NCI-H526 treated with DMSO at 0.1 percent for 48 hours (cell line): ENCODE measurements around the gene CPEB3.
"Not testable (repeated sequence)": the region's sequence is repeated elsewhere in the genome, so short reads cannot be mapped to it uniquely, and the experiment has no call there.

Experiments used
- DNase-seq: peaks from one replicate; lab custom pipeline; 2025; lab: John Stamatoyannopoulos, UW

CPEB3 gene

DNA sequence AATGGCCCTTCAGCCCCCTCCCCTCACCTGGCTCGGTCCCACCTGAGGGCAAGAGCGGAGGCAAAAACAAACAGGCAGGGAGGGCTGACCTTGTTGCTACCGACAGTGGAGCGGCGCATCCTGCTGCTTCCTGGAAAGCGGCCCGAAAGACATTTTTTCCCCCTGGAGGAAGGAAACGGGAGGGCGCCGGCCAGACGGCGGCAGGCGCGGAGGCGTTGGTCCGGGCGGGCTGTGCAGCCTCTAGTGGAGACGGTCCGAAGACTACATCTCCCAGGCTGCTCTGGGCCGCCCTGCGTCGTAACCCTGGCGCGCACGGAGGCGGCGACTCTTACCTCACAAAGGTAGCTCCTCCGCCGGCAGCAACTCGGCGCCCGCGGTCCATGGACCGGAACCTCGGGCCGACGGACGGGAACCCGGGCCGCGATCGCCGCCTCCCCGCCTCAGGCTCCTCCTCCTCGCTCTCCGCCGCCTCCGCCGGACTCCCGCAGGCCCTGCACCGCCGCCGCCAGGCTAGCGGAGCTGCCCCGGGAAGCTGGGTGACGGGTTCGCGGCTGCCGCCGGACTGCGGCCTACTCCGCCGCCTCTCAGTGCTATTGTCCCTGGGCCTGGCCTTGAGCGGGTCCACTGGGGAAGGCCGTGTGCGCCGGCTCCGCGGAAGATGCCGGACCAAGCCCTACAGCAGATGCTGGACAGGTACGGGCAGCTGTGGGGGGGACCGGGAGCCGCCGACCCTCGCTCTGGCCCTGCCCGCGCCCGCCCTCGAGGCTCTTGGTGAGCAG is at the start of gene CPEB3, which contains the start of gene MARCHF5:
Gene CPEB3 (minus strand): TSS at position 242 of the 779 bp plus-strand sequence. CDS start 50,728 bp downstream, outside the sequence.
Gene MARCHF5 (plus strand): TSS at position 331 of the 779 bp plus-strand sequence. CDS start 328 bp downstream, at position 659.
- DNase-seq: peak; percentile 85

DNA sequence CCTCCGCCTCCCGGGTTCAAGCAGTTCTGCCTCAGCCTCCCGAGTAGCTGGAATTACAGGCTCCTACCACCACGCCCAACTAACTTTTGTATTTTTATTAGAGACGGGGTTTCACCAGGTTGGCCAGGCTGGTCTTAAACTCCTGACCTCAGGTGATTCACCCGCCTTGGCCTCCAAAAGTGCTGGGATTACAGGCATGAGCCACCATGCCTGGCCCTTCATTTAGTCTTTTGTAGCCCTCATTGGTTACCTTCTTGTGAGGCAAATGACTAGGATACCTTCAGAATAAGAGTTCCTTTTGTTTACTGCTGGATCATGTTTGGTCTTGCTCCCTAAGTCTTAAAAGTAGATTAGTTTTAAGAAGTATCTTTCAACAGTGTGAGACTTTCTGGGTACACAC is 39.0 kb upstream of the CPEB3 start:
- DNase-seq: not testable (repeated sequence)

DNA sequence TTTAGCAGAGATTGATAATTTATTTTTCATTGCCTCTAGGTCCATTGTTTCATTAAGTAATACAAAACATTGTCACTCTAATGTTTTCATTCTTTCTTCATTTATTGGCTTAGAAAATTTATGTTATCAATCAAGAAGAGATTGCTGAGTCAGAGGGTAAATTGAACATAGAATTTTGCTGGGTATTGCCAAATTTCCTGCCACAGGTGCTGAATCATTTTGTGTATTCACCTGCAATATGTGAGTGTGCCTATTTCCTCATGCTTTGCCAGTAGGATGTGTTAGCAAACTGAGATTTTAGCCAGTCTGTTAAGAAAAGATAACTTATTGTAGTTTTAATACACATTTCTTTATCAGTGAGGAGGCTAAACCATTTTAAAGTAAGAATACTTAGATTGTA is 38.1 kb upstream of the CPEB3 start:
- no peak for DNase-seq

DNA sequence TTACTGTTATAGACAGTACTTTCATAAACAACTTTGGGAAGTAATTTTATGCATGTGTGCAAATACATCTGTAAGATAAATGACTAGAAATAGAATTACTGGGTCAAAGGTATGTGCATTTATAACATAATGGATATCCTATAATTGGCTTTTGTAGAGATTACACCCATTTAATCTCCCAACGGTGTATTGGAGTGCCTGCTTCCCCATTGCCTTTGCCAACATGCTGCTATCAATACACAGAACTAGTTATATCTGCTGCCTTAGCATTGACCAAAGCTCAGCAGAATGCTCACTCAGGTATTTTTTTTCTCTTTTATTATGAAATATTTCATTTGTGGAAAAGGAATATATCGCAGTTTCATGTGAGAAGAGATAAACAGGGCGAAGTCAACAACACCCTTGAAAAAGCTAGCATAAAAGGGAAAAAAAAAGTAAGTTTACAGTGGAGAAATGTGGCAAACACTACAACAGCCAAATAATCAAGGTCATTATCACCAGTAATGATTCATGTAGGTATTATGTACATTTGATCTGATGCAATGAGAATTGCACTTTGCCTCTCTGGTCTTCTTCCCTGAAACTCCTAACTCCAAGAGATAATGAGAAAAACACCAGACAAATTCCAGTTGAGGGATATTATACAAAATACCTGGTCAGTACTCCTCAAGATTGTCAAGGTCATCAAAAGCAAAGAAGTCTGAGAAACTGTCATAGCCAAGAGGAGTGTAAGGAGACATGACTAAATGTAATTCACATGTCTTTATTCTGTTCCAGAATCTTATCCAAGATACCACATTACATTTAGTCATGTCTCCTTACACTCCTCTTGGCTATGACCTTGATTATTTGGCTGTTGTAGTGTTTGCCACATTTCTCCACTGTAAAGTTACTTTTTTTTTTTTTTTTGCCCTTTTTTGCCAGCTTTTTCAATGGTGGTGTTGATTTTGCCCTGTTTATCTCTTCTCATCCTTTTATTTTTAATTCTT is 36.9 kb upstream of the CPEB3 start:
- DNase-seq: no peak

DNA sequence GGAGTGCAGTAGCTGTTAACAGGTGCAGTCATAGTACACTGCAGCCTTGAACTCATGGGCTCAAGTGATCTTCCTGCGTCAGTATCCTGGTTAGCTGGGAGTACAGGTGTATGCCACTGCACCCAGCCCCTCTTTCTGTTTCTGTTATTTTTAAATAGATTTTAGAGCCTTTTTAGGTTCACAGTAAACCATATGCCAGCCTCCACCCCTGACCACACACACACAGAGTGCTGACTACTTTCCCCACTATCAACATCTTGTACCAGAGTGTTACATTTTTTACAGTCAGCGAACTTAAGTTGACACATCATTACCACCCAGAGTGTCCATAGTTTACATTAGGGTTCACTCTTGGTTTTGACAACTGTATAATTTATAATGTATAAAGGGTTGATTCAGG is 32.2 kb upstream of the CPEB3 start:
- no peak for DNase-seq

DNA sequence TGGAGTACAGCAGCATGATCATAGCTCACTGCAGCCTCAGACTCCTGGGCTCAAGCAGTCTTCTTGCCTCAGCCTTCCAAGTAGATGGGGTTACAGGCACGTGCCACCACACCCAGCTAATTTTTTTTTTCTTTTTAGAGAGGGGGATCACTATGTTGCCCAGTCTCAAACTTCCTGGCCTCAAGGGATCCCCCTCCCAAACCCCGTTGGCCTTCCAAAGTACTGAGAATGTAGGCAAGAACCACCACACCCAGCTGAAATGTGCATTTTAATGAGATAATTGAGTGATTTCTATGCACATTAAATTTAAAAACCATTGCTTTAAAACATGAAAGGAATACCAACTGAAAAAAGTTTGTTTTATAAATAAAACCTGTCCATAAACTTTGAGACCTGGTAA is 25.7 kb upstream of the CPEB3 start:
- DNase-seq: no peak

DNA sequence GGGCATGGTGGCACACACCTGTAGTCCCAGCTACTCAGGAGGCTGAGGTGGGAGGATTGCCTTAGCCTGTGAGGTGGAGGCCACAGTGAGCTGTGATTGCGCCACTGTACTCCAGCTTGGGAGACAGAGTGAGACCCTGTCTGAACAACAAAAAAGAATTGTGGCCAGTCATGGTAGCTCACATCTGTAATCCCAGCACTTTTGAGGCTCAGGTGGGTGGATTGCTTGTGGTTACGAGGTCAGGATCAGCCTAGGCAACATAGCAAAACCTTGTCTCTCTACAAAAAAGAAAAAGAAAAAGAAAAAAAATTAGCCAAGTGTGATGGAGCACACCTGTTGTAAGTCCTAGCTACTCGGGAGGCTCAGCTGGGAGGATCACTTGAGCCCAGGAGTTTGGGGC is 22.9 kb upstream of the CPEB3 start:
- DNase-seq: no peak

DNA sequence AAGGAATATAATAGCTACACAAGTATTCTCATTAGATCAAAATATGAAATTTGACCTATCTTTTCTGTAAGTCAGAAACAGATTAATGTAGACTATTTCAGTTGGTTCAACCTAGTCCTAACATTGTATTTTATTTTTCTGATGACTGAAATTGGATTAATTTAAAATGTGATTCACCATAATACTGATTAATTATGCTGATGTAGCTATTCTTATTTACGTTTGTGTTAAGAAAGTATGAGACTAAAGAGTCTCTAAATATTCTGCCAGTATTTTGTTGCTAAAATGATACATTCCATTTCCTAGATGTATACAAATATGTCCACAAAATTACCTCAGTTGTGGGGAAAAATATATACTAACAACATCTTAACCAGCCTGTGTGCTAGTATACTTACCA is 18.4 kb upstream of the CPEB3 start:
- no peak for DNase-seq

DNA sequence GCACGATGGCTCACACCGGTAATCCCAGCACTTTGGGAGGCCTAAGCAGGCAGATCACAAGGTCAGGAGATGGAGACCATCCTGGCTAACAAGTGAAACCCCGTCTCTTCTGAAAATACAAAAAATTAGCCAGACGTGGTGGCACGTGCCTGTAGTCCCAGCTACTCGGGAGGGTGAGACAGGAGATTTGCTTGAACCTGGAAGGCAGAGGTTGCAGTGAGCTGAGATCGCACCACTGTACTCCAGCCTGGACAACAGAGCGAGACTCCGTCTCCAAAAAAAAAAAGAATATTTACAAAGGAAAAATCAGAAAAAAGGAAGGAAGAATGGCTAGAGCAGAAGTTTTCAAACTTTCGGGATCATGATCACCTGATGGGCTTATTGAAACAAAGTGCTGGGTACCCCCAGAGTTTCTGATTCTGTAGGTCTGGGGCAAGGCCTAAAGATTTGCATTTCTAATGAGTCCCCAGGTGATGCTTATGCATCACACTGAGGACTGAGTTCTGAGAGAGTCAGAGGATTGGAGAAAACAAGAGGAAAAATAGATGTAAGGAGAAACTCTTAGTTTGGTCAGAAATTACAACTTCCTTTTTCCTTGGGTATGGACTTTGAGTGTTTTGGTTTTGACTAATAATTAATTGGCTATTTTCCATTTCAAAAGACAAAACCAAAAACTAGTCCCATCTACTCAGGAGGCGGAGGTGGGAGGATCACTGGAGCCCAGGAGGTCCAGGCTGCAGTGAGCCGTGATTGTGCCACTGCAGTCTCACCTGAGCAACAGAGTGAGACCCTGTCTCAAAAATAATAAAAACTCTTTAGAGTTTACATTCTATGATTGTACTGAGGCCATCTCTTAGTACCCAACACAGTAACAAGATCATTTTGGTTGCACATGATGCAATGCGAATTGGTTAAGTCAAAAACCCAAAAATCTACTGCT is 14.5 kb upstream of the CPEB3 start:
- no peak for DNase-seq

DNA sequence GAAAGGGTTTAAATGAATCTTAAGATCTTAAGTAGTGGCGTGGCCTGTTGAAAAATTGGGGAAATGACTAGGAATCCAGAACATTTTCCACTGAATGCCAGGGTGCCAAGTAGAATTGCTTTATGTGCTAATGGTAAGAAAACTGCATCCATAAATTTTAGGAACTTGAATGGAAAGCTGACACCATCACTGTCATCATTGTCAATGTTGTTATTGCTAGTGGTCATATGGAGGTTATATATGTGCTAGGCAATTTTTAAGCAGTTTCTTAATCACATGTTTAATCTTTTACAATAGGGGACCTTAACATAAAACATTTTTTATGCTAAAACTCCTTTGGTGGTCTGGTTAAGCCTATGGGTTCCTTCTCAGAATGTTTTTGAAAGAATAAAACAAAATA is 13.2 kb upstream of the CPEB3 start:
- DNase-seq: no peak

DNA sequence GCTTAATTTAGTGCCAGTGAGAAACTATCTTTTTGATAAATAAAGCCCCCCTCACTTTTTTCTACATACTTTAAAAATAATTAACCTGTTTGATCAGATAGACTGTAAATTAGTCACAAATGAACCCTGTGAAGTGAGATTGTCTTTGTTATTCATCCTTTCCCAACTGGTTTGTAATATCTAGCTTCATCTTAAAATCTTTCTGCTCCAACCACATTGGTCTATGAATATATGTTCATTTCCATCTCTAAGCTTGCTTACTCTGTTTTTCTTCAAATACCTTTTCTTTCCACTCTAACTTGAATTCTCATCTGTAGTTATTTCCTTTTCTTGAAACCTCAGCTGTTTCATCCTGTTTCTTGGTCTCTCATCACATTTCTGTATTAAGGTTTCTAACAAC is 12.2 kb upstream of the CPEB3 start:
- no peak for DNase-seq

DNA sequence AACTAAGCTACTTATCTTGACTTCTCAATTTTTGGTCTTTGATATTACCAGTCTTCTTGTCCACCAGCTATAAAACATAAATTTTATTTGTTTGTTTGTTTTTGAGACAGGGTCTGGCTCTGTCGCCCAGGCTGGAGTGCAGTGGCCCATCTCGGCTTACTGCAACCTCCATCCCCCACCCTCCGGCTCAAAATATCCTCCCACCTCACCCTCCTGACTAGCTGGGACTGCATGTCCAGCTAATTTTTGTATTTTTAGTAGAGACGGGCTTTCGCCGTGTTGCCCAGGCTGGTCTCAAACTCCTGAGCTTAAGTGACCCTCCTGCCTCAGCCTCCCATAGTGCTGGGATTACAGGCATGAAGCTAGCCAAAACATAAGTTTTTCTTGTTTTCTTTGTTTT is 7.6 kb upstream of the CPEB3 start:
- DNase-seq: no peak

DNA sequence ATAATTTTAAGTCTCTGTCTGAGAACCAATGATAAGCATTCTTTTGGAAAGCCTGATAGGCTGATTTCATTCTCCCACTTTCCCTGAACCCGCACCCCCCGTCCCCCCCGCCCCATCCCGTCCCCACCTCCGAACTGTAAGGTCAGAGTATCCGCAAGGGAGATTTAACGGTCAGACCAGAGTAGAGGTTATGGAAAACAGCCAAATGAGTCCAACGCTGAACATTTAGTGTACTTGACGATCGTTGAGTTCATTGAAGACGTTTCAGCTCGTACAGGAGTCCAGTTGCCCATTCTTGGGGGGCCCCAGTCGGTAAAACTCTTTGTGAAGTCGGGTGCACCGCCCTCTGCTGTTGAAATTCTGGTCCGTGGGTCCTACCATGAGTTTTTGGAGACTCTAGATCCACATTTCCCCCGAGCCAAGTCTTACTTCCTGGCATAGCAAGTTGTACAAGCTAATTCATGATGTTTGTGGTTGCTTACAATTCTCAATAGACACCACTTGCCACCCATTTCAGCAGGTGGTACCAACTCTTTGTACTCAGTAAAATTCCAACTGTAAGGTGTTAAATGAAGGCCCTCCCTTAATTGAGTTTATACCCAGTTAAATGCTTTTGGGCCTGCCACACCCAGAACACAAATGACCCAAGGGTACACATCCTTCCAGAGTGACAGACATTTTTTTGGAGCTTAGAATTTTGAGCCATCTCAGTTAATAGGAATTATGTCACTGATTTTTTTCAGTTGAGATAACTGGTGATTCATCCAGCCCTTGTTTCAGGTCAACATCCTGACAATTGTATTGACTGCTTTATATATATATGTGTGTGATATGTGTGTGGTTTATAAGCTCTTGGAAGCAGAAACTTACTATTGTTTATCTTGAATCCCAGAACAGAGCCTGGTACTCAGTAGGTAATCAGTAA is 1.3 kb upstream of the CPEB3 start:
- peak; percentile 3 for DNase-seq

DNA sequence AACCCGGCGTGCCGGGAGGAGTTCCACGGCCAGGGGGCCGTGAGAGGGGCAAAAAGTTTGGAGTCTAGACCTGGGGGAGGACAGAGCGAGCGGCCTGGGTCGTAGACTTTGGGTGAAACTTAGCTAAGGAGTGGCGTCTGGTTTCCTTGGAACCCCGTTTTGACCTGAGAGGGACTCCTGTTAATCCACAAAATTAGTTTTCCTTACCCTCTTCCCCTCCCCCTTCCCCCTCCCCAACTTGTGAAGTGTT is 663 bp upstream of the CPEB3 start:
- DNase-seq: no peak

DNA sequence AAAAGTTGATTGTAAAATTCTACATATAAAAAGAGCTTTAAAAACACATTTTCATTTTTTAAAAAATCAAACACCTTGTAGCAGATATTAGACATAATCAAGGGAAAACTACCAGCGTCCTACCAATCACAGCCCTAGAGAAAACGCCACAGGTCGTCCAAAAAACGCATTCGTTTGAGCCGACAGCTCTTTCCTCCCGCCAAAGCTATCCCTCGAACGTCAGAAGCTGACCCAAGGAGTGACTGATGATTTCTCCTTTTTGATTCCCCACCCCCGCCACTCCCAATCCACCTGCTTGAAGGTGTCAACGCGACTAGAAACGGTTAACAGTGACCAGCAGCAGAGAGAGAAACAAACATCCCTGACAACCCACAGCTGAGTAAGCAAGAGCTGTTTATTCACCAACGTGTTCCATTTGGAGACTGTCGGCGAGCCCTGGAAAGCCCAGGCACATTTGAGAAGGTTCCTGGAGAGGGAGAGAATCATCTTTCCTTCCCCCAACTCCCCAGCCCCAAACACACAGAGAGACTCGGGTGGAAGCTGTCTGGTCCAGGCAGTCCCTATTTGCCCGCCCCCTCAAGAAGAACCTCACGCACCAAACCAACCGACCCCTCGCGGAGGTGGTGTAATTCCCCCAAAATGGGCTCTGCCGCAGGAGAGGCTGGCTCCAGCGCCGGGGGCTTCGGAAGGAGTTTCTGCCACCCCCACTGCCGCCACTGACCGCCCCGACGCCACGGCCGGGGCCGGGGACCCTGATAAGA is 622 bp downstream of the CPEB3 start:
- DNase-seq: peak; percentile 56

DNA sequence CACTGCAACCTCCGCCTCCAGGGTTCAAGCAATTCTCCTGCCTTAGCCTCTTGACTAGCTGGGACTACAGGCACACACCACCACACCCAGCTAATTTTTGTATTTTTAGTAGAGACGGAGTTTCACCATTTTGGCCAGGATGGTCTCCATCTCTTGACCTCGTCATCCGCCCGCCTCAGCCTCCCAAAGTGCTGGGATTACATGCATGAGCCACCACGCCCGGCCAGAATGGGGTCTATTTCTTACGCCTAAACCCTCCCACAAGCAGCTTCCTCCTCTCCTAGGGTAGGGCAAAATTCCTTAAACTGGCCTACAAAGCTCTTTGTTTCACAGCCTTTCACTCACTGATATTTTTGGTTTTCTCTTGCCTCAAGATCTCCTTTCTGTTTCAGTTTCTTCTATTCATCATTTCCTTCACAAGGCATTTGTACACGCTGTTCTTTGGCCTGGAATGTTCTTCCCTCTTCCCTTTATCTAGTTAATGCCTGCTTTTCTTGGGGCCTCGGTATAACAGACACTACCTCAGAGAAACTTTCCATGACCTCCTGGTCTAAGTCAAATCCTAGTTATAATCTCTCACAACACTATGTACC is 6.7 kb downstream of the CPEB3 start:
- DNase-seq: no peak

DNA sequence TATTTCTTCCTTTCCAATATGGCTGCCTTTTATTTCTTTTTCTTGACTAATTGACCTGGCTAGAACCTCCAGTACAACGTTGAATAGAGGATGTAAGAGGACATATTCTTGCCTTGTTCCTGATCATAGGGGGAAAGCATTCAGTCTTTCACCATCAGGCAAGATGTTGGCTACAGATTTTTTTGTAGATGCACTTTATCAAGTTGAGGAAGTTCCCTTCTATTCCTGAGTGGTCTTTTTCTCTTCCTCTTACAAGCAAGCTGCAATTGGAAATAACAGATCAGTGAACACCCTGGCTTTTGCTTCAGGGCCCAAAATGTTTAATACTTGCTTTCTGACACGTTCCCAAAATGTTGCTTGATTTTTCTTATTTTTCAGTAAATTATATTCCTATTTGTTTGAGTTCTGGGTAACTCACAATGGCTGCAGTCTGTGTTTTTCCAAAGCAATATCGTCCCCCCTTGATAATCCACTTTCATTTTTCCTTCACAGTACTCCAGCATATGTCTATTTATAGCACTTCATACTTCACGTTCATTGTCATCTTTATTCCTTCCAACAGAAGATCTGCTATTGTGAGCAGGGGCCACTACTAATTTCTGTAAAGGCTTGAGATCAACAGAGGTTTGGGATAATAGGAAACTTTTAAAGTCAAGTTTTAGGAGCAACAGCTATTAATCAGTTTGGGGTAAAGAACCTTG is 11.7 kb downstream of the CPEB3 start:
- no peak for DNase-seq

DNA sequence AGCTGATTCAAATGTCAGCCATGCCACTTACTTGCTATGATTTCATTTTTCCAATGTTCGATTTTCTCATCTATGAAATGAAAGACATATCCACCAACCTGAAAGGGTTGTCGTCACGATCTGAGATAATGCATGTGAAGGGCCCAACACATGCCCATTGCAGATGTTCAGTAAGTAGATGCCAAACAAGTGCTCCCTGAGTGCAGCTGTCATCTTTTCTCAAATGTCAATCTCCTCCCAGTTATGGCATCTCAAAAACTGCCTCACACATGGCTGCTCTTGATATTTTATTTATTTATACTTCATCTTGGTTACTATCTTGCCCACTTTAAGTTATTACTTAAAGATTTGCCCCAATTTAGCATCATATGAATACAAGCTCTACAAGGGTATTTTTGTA is 16.8 kb downstream of the CPEB3 start:
- no peak for DNase-seq

DNA sequence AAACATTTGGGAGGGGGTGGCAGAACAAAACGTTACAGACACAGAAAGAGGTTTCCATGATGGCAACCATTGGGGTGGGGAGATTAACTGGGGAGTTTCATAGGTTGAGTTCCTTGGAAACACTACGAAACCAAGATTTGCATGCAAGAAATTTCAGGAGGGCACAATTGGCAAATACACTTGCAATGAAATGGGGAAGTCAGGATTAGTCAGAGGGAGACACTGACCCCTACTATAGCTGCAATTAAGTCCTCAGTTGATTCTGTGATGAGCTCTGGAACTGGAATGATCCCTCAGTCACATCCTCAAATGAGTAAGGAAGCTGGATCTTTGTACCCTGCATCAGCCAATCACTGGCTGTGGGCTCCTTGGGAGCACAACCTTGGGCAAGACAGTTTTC is 22.1 kb downstream of the CPEB3 start:
- DNase-seq: no peak
